Eye (tissue), 1 donor: ENCODE measurements around the gene IWS1.
A peak's percentile ranks its signal among the peaks of the same experiment; 100 is the strongest.
"Not testable (repeated sequence)": the region's sequence is repeated elsewhere in the genome, so short reads cannot be mapped to it uniquely, and the experiment has no call there.

Experiments used
- DNase-seq: peaks from one replicate; pipeline ENCODE4 v3.0.0-alpha.2; 2015

The IWS1 gene

DNA sequence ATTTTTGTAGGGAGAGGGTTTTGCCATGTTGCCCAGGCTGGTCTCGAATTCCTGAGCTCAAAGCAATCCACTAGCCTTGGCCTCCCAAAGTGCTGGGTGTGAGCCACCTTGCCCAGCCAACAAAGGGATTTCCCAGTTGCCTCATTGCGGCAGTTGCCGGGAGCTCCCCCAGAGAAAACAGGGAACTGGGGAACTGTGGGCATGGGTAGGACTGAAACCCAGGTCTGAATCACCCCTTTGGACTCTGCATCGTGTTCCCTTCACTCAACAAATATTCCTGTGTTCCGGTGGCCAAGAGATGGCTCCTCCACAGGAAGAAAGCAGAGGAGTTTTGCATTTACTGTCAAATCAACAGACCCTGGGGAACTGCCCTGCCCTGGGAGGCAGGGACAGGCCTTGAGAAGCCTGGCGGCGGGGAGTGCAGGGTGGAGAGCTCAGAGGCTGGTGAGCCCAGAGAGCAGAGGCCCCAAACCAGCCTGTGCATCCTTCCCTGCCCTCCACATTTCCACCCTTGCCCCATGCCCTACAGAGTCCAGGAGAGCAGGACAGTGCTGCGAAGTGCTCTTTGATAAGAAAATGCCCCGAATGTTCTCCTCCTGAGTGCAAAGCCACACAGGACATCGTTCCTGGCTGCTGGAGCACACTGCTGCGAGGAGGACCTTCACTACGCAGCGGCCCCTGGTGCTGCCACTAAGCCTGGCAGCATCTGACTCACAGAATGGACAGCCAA lies 34.1 kb upstream of the IWS1 start:
- no peak for DNase-seq

DNA sequence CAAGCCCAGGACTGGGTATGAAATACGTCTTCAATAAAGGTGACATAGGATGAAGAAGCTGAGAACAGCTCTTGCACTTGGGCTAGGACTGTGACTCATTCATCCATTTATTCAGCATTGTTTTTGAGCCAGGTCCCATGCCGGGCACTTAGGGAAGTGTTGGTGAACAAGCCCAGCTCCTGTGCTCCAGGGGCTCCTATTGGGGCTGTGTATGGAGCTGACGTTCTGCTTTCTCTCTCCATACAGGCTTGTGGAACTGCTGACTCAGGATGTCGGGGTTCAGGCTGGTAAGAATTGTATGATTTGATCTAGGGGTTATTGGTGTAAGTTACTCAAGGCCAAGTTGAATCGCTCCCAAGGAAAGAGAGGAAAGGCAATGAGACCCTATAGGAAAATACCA lies 33.2 kb upstream of the IWS1 start:
- DNase-seq = no peak

DNA sequence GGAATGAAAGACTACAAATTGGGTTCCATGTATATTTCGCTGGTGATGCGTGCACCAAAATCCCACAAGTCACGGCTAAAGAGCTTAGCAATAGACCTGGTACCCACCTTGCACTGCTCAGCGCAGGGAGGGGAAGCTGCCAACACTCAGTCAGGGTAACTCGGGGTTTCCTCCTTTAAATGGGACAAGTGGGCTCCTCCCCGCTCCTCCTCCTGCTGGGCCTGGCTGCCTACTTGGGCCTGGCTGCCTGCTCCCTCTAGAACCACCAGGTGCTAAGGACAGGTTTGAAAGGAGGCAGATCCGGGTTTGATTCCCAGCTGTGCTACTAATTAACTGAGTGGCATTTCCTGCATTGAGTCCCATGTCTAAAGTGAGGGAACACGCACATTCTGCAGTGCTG lies 32.6 kb upstream of the IWS1 start:
- DNase-seq = no peak

DNA sequence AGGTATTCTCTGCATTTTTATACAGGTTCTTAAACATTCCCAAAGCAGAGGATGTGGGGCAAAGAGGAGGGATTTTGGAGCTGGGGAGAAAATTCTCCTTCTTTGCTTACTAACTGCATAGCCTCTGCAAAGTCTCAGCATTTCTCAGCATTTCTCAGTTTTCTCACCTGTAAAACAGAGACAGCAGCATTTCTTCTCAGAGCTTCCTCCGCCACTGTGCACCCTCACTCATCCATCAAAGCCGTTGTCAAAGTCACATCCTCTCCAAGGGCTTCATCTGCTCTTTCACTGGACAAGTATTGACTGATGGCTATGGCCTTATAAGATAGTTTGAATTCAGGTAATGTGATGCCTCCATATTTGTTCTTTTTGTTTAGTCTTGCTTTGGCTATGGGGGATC lies 26.6 kb upstream of the IWS1 start:
- no peak for DNase-seq

DNA sequence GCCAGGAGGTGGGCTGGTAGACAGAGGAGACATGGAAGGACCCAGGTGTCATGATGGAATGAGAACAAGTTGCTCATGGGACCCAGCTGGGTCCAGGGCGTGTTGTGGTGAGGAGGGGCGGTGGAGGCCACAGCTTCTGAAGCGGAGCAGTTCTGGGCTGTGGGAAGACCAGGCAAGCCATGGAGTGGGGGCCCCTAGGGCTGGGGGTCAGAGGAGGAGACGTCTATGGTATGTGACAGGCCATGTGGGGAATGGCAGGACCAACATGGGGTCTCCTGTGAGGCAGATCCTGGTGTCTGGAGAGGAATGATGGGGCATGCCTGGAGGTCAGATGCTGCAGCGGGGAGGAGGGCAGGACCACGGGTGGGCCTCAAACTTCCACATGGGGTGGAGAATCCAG lies 26.0 kb upstream of the IWS1 start:
- no peak for DNase-seq

DNA sequence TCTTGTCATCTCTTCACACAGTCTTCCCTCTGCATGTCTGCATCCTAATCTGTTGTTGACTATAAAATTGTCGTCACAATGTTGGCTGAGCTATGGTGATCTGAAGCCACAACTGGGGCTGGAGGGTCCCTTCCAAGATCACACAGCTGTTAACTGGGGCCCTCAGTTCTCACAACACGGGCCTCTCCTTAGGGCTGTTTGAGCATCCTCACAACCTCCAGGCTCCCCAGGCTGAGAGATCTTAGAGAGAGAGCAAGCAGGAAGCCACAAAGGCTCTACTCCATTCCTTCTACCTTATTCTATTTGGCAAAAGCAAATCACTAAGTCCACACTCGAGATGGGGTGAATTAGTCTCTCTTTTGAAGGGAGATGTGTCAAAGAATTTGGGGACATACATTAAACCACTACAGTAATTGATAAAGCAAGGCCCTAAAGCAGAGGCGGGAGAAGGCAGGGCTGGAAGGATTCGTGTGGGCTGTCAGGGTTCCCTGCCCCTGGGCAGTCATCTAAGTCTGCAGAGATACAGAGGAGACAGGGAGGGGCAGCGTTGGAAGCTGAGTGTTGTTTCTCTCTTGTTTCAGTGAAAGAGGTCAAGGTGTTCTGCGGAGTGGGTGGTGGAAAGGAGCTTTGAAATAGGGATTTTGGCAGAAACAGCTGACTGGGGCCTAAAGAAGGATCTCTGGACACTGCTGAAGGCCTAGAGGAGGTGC lies 25.1 kb upstream of the IWS1 start:
- no peak for DNase-seq

DNA sequence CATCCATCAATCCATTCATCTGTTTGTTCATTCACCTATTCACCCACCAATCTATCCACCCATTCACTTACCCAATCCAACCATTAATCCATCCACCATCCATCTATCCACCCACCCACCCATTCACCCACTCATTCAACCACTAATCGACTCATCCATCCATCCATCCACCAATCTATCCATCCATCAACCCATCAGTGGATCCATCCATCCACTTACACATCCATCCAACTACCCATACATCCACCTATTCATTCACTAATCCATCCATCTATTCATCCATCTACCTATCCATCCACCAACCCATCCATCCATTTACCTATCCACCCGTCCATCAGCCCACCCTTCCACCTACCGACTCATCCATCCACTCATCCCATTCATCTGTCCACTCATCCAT lies 20.5 kb upstream of the IWS1 start:
- no peak for DNase-seq

DNA sequence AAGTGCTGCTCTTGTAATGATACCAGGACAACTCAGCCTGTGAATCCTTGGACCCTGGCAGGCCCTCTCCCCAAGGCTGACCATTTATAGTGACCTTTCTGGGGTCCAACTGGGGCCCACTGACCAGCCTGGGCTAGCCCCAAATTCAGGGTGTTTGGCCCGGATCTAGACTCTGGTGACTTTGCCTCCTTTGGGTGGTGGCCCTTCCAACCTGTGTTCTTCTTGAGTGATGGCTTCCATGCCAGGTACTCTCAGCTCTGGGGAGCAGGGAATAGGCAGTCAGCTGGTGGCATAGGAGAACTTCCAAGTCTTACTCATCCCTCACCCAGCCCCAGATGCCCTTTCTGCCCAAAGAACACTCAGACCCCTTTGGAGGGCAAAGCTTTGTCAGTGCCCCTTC lies 19.5 kb upstream of the IWS1 start:
- no peak for DNase-seq

DNA sequence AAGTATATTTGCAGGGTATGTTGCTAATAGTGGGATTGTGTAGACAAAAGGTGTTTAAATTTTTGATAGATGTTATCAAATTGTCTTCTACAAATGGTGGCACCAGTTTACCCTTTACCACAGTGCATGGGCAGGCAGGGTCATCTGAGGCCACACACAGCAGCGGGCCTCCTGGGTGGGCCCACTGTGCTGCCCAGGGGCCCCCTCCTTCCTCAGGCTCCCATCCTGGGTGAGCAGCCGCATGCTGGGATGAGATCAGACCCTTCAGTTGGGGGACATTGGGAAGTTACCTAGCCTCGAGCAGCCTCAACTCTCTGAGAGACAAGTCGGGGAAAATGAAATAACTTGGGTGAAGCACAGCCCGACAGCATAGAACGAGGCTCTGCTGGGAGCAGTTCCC lies 18.9 kb upstream of the IWS1 start:
- no peak for DNase-seq

DNA sequence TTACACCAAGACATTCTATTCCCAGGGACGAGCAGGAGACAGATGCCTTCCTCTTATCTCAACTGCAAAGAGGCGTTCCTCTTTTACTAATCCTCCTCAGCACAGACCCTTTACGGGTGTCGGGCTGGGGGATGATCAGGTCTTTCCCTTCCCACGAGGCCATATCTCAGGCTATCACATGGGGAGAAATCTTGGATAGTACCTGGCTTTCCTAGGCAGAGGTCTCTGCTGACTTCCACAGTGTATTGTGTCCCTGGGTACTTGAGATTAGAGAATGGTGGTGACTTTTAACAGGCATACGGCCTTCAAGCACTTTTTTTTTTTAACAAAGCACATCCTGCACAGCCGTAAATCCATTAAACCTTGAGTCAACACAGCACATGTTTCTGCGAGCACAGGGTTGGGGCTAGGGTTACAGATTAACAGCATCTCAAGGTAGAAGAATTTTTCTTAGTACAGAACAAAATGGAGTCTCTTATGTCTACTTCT lies 16.8 kb upstream of the IWS1 start:
- DNase-seq = not testable (repeated sequence)

DNA sequence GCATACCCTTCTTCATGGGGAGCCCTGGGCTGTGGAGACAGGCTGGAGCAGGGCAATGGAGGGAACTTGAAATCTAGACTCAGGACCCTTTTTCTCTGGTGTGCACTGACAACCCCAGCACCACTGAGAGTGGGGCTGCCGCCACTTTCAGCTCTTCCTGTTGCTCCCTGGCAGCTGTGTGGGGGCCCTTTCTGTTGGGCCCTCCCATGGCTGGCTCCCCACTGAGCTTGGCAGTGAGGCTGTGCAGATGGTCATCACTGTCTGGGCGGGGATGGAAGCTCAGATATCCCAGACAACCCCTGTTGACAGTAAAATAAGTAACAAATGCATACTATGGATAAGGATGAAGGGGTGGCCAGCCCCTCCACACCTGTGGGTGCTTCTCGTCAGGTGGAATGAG lies 15.9 kb upstream of the IWS1 start:
- DNase-seq = no peak

DNA sequence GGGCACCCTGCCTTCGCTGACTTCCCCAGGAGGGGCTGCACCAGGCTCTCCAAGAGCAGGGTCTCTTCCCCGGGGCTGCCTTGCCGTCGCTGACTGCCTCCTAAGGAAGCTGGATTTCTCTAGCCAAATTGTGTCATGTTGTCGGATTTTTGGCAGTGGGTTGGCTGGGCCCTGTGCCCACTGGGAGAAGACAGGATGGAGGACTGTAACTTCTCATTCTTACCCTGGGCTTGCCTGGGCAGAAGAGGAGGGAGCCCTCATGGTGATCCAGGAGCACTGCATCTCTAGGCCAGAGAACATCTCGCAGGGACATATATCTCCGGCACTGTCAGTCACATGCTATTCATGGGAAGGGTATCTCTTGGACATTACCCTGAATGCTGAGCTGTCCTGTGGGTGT lies 15.5 kb upstream of the IWS1 start:
- DNase-seq = no peak

DNA sequence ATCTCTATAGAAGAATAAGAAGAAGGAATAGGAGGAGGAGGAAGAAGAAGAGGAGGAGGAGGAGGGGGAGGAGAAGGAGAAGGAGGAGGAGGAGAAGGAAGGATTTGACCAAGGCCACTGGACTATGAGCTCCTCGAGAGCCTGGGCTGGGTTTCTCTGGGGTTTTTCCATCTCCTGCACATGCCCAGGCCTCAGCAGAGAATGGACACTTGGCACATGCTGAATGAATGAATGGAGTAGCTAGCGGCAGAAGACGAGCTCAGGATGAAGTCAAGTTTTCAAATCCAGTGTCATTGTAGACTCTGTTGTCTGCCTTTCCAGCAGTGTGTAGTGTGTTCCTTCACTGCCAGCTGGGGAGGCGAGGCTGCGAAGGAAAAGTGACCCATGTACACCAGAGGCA lies 11.4 kb upstream of the IWS1 start:
- no peak for DNase-seq

DNA sequence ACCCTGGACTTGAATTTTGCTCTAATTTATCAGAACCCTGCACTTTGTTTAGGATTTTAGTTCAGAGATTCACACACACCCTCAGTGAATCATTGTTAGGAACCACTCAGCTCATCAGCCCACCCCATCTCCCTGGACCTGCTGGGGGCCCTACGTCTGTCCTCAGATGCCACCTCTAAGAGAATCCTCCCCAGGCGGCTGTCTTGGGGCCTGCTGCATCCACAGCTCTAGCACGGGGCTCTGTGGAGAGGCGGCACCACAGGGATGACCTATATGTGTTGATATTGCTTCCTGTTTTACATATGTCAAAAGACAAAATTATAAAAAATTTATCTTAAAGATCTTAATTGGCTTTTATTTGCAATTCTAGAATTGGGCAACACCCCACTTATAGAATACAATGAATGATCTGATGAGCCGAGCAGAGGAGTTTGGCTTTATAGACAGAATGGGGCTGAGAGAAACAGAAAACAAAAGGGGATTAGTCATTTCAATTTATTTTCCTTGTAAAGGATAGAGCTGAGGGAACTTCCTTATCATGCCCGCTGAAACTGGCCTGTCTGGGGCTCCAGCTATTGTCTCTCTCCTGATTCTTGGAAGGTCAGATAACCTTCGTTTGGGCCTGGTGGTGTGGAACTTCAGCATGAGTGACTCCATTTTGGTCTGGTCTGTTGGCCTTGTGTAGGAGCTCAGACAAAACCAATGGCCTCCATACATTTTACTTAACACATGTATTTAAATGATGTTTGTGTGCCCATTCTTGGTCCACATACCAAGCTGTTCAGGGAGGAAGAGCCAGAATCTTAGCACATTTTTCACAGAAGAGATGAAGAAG lies 10.6 kb upstream of the IWS1 start:
- DNase-seq = no peak

DNA sequence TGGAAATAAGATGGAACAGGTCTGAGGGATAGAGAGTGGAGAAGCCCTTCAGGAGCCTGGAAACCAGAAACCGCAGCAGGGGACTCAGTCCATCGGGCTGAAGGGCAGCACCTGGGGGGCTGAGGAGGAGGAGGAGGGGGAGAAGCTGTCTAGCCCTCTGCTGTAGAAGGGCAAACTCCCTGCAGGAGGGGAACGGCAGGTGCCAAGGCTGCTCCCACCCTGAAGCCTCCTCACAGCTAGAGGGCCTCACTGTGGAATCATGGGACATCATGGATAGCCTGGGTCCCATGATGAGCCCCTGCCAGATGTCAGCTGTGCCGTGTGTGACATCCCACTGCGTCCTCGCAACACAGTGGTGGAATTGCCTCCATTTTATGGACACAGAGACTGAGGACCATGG lies 9.6 kb upstream of the IWS1 start:
- DNase-seq = no peak

DNA sequence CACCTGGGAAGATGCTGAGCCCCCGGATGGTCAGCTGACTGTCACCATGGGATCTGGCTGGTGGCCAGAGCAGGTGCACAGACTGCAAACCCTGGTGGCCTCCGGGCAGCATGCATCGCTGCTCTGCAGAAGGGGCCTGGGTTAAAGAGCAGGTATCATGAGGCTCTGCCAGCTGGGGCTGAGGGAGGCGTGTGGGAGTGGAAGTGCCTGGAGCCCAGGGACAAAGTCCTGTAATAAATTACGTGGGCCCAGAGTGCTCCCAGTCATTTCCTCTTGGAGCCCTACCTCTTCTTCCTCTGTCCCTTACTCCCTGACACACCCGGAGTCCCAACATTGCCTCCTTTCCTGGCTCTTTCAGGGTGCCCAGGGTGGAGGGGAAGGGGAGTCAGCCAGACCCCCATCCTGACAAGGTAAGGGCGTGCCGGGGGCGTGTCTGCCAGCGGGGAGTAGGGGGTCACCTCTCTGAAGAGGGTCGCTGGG lies 9.2 kb upstream of the IWS1 start, which contains the start of gene MYO7B:
TSS of gene MYO7B (plus strand) at position 262 of the 480 bp plus-strand sequence. CDS start 24,040 bp downstream, outside the sequence.
- peak; percentile 6 for DNase-seq

DNA sequence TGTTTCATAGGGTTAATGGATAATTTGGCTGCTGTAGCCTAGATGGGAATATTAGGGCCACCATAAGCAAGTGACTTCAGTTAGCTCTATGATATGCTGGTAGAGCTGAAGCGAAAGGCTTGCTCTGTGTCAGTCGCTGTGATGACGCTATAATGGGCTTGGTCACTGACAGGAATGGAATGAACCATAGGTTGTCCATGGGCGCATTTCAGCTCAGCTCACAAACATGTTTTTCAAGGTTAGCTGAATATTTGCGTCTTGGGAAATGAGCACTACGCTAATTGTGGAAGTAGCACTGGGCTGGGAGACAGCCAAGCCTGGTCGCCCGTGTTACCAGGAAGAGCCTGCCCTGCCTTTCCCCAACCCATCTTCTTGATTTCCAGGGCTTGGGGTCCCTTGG lies 6.0 kb upstream of the IWS1 start:
- no peak for DNase-seq

DNA sequence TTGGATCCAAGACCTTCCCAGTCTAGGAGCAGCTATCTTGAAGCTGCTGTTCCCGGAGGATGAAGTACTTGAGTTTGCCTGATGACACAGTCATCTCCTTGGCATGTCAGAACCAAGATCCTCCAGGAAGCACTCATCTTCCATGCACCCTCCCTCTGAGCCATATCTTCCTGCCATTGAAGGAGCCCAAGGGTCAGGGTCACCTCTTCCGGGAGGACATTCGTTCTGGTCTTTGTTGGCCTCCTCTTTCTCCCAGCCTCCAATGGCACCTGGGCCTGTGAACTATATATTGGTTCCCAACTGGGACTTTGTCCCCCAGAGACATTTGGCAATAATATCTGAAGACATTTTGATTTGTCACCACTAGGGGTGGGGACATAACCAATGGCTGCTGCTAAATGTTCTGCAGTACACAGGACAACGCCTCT lies 4.9 kb upstream of the IWS1 start:
- no peak for DNase-seq

DNA sequence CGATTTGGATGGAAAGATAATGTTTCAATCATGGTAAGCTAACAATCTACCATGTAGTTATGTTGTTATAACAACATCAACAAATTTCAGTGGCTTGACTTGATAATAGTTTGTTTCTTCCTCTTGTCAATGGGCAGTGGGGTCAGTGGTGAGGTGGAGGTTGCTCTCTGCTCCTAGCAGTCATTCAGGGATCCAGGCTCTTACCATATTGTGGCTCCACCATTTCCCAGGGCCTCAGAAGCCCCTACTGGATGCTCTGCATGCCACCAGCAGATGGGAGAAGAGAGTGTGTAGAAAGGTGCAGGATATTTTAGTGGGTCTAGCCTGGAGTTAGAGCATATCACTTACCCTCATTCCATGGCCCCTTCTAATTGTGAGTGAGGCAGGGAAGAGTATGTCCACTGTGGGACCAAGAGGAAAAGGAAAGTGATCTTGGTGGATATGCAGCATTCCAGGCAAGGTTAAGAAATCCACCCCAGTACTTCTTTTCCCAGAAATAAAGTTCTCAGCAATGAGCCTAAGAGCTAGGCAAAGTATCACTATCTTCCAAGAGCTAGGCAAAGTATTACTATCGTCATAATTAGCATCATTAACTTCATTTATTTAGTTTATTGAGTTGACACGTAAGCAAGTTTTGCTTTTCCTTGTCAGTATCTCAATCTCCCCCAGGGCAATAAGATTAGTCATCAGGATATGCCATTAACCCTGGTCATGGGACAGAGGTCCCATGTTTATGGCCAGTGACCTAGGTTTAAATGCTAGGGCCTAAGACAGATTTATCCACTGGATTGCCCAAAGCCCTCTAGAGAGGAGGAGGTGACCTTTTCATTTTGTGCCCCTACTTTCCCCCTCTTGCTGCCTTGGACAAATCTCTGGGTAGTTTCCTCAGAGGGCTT lies 4.2 kb upstream of the IWS1 start:
- no peak for DNase-seq

DNA sequence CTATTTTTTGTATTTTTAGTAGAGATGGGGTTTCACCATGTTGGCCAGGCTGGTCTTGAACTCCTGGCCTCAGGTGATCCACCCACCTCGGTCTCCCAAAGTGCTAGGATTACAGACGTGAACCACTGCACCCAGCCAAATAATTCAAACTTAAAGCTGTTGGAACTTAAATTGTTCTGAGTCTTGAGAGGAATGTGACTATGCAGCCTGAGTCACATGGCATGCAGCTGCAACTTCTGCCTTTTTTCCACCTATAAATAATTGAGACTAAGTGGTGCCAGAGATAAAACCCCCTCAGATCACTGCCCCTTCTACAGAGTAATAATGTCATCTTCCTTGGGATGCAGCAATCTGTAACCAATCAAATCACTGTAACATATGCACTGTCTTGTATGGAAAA lies 3.1 kb upstream of the IWS1 start:
- DNase-seq = not testable (repeated sequence)

DNA sequence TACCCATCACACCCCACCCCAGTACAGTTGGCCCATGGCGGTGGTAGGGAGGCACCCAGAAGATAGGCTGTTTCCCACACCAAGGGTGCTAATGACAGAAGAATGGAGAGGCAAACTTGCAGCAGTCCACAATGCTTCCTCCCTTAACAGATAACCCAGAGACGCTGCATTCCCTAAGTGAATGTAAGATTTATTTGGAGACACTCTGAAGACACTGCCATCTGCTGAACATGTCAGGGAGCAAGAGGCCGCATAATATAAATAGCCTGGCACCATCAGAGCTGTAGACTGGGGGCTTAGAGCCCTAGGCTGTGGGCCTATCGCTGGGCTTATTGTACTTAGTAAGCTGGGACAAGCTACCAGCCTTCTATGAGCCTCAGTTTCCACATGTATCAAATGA lies 2.2 kb upstream of the IWS1 start:
- no peak for DNase-seq
